HCT116 (cell line): ENCODE measurements around the gene PIEZO2. TPM values are rescaled to one million over a fixed set of nuclear protein-coding genes. Genes with fewer than 3 reads are reported as not detected.

ENCODE experiments used
- ATAC-seq: fragments of 200-7000 bp; cut with Tn5 transposase; 2 replicates; pipeline ENCODE4 v1.9.1; 2020; ENCODE audit warnings: mild to moderate bottlenecking, moderate library complexity
- BruUV-seq: library from RNA; stranded (reverse); fragments of 400-500 nt; replicated peaks from 2 replicates; lab custom pipeline; 2021; lab: Mats Ljungman, UMichigan
- CTCF ChIA-PET: fragments of 300-600 bp; sonication (Branson Sonifier 250); formaldehyde crosslinking; loops from one replicate; lab custom pipeline; 2021; ENCODE audit warnings: antibody characterized with exemption; lab: Charles Lee
- POLR2A ChIA-PET: fragments of 300-600, 350-600 bp; sonication (Branson Sonifier 250); formaldehyde crosslinking; loops from one replicate; lab custom pipeline; 2021; ENCODE audit warnings: antibody characterized with exemption; lab: Charles Lee
- RAD21 ChIA-PET, 2 experiments: fragments of 300-600 bp; sonication (Branson Sonifier 250); formaldehyde crosslinking; loops; one replicate each; lab custom pipeline; 2023; ENCODE audit warnings: low total read pairs in 2 of 2; ENCODE audit not compliant: uncharacterized antibody in 2 of 2, unreplicated experiment in 2 of 2, low non-redundant PET in 1 of 2; lab: Charles Lee
- DNase-seq: peaks from one replicate; pipeline ENCODE4 v3.0.0-alpha.2; 2010; ENCODE audit warnings: low read depth, low spot score
- H2AFZ ChIP-seq: fragments of 200-600 bp; shearing (Covaris generic), sonication (generic); 2 replicates; pipeline ENCODE4 v1.6.1; 2017; ENCODE audit warnings: low read depth, mixed run types, mixed read lengths, antibody characterized with exemption, low read length; ENCODE audit not compliant: poor library complexity, severe bottlenecking
- H3K27ac ChIP-seq: 2 replicates; pipeline ENCODE4 v1.5.1; 2012; ENCODE audit warnings: low read depth, low read length
- H3K27me3 ChIP-seq: fragments of 200-600 bp; sonication (generic); 2 replicates; pipeline ENCODE4 v1.6.1; 2016; ENCODE audit warnings: mixed run types, low read length, mixed read lengths; ENCODE audit not compliant: insufficient read depth
- H3K36me3 ChIP-seq, 2 experiments: fragments of 200-500 bp in 1 of 2; fragments of 200-600 bp in 1 of 2; sonication (Bioruptor generic) in 1 of 2; sonication (generic) in 1 of 2; 2 replicates each; pipeline versions ENCODE4 v1.5.1 to v1.6.1; 2014 to 2016; ENCODE audit warnings: low read length in 2 of 2, inconsistent platforms in 1 of 2, mixed read lengths in 1 of 2, mixed run types in 1 of 2; ENCODE audit not compliant: insufficient read depth in 2 of 2, control insufficient read depth in 1 of 2
- H3K4me1 ChIP-seq, 2 experiments: fragments of 200-600 bp in 1 of 2; sonication (generic) in 1 of 2; 2 replicates each; pipeline versions ENCODE4 v1.5.1 to v1.6.1; 2012 to 2017; ENCODE audit warnings: low read length in 2 of 2, inconsistent platforms in 1 of 2, mild to moderate bottlenecking in 1 of 2, mixed read lengths in 1 of 2, mixed run types in 1 of 2, moderate library complexity in 1 of 2; ENCODE audit not compliant: insufficient read depth in 2 of 2, control insufficient read depth in 1 of 2
- H3K4me2 ChIP-seq: fragments of 200-600 bp; sonication (generic); 2 replicates; pipeline ENCODE4 v1.6.1; 2017; ENCODE audit warnings: mixed run types, low read length, mixed read lengths
- H3K4me3 ChIP-seq, 2 experiments: fragments of 200-600 bp in 1 of 2; sonication (generic) in 1 of 2; replicated peaks in 1 of 2; 2 replicates each; pipeline ENCODE4 v1.5.1; 2011 to 2016; ENCODE audit warnings: low read length in 2 of 2, control low read depth in 1 of 2, low read depth in 1 of 2, mild to moderate bottlenecking in 1 of 2, mixed read lengths in 1 of 2, mixed run types in 1 of 2
- H3K79me2 ChIP-seq: fragments of 200-600 bp; sonication (generic); 2 replicates; pipeline ENCODE4 v1.6.1; 2017; ENCODE audit warnings: mild to moderate bottlenecking, mixed run types, low read length, moderate library complexity, mixed read lengths; ENCODE audit not compliant: insufficient read depth
- H3K9ac ChIP-seq: fragments of 200-600 bp; sonication (generic); 2 replicates; pipeline ENCODE4 v1.6.1; 2016; ENCODE audit warnings: low read length, mixed read lengths
- H3K9me2 ChIP-seq: fragments of 200-600 bp; sonication (generic), shearing (Covaris generic); 2 replicates; pipeline ENCODE4 v1.6.1; 2017; ENCODE audit warnings: mixed run types, mild to moderate bottlenecking, moderate library complexity; ENCODE audit not compliant: insufficient read depth
- H3K9me3 ChIP-seq, 2 experiments: fragments of 200-500 bp in 1 of 2; fragments of 200-600 bp in 1 of 2; sonication (Bioruptor generic) in 1 of 2; sonication (generic) in 1 of 2; 2 replicates each; pipeline ENCODE4 v1.6.1; 2014 to 2017; ENCODE audit warnings: low read length in 2 of 2, mixed read lengths in 2 of 2, inconsistent platforms in 1 of 2, low read depth in 1 of 2, mild to moderate bottlenecking in 1 of 2, mixed run types in 1 of 2, moderate library complexity in 1 of 2; ENCODE audit not compliant: control insufficient read depth in 1 of 2, insufficient read depth in 1 of 2
- H4K20me1 ChIP-seq: fragments of 200-600 bp; sonication (generic), shearing (Covaris generic); 2 replicates; pipeline ENCODE4 v1.6.1; 2017; ENCODE audit warnings: mixed run types, mild to moderate bottlenecking, moderate library complexity; ENCODE audit not compliant: insufficient read depth
- ATF3 ChIP-seq: IDR thresholded peaks from 2 replicates; pipeline ENCODE4 v1.6.1; 2012
- CBX3 ChIP-seq: IDR thresholded peaks from 2 replicates; pipeline ENCODE4 v1.6.1; 2012; ENCODE audit warnings: low read depth
- CEBPB ChIP-seq: IDR thresholded peaks from 2 replicates; pipeline ENCODE4 v1.6.1; 2012; ENCODE audit warnings: low read depth
- ELF1 ChIP-seq: IDR thresholded peaks from 2 replicates; pipeline ENCODE4 v1.6.1; 2012; ENCODE audit warnings: low read depth, borderline replicate concordance
- EZH2 ChIP-seq: fragments of 200-600 bp; sonication (generic); IDR thresholded peaks from 2 replicates; pipeline ENCODE4 v1.6.1; 2017; ENCODE audit warnings: antibody characterized with exemption, mixed run types
- EZH2phosphoT487 ChIP-seq: fragments of 200-600 bp; IDR thresholded peaks from 2 replicates; pipeline ENCODE4 v1.6.1; 2018; ENCODE audit warnings: antibody characterized with exemption, borderline replicate concordance
- FOSL1 ChIP-seq: IDR thresholded peaks from 2 replicates; pipeline ENCODE4 v1.6.1; 2012; ENCODE audit warnings: low read depth
- MAX ChIP-seq: IDR thresholded peaks from 2 replicates; pipeline ENCODE4 v1.6.1; 2012
- POLR2AphosphoS5 ChIP-seq: IDR thresholded peaks from 2 replicates; pipeline ENCODE4 v1.6.1; 2011; ENCODE audit warnings: mild to moderate bottlenecking, low read depth, low read length, moderate library complexity
- REST ChIP-seq: IDR thresholded peaks from 2 replicates; pipeline ENCODE4 v1.6.1; 2012; ENCODE audit warnings: low read depth
- SIN3A ChIP-seq: IDR thresholded peaks from 2 replicates; pipeline ENCODE4 v1.6.1; 2012; ENCODE audit warnings: low read depth
- SP1 ChIP-seq: IDR thresholded peaks from 2 replicates; pipeline ENCODE4 v1.6.1; 2012; ENCODE audit warnings: low read depth
- TCF7L2 ChIP-seq: IDR thresholded peaks from 2 replicates; pipeline ENCODE4 v1.7.0; 2011; ENCODE audit warnings: borderline replicate concordance, inconsistent platforms; ENCODE audit not compliant: insufficient read depth, insufficient read length; ENCODE audit errors: extremely low read depth
- YY1 ChIP-seq: IDR thresholded peaks from 2 replicates; pipeline ENCODE4 v1.6.1; 2011; ENCODE audit warnings: low read length, low read depth, moderate library complexity, mild to moderate bottlenecking; ENCODE audit not compliant: insufficient replicate concordance; ENCODE audit errors: extremely low read depth
- ZFX ChIP-seq: fragments of 450-650 bp; IDR thresholded peaks from 2 replicates; pipeline ENCODE4 v1.6.1; 2017
- intact Hi-C: fragments of 100-400 bp; cut with micrococcal nuclease; formaldehyde crosslinking; loops from 2 replicates; pipeline ENCODE4 v1.10.0; 2022
- total RNA-seq: library from RNA; stranded (reverse); gene quantifications from one replicate; pipeline ENCODE4 v1.2.1, GENCODE V29; 2021; ENCODE audit not compliant: unreplicated experiment

PIEZO2 gene
- total RNA-seq, 1 experiment from 2014 or later = 0.34 TPM

- TF ChIP-seq REST (no peak), ZFX (no peak)
Observed at GRCh38 chr18:10977042-10977441, 172.3 kb downstream of the PIEZO2 start (continued).

GRCh38 chr18:10973567-10974203 lies 175.7 kb downstream of the PIEZO2 start:
- H2AFZ ChIP-seq = no peak overlapping the region
- no peak overlapping the region for H3K27ac ChIP-seq
- ATAC-seq = no peak
- no peaks in the 10 kb centered on the region for H3K27me3 ChIP-seq
- no peaks in the 10 kb centered on the region for H3K79me2 ChIP-seq
- CTCF ChIA-PET = no interaction called here
- no peak for TF ChIP-seq SP1
- TF ChIP-seq POLR2AphosphoS5 = no peak
- TF ChIP-seq SIN3A = no peak
- no peak for TF ChIP-seq TCF7L2
- TF ChIP-seq EZH2phosphoT487 = no peak
- no peak for TF ChIP-seq ATF3
- TF ChIP-seq CBX3 = no peak
- no peak for TF ChIP-seq REST
- TF ChIP-seq EZH2 = no peak
- no peak for TF ChIP-seq CEBPB
- TF ChIP-seq FOSL1 = no peak
- no peak for TF ChIP-seq ELF1
- TF ChIP-seq MAX = no peak
- no peak for TF ChIP-seq YY1
- TF ChIP-seq, all 23 proteins: peak for 0
- BruUV-seq = no TSS peak
- POLR2A ChIA-PET = no interaction called here
- H3K9ac ChIP-seq = no peak overlapping the region
- intact Hi-C loops = no loop called here
- no peaks in the 10 kb centered on the region for H3K4me1 ChIP-seq
- H3K4me2 ChIP-seq = no peak overlapping the region
- no peak overlapping the region for H3K4me3 ChIP-seq
- H3K36me3 ChIP-seq = no peaks in the 10 kb centered on the region
- no peaks in the 10 kb centered on the region for H3K9me3 ChIP-seq
- RAD21 ChIA-PET = no interaction called here
- H3K9me2 ChIP-seq = no peaks in the 10 kb centered on the region
- H4K20me1 ChIP-seq = no peaks in the 10 kb centered on the region
- DNase-seq = no peak
